Activated T-cell treated with anti-CD3 and anti-CD28 coated beads, Interleukin-2, amount 50 U/mL, for 4 hours (primary cell): ENCODE measurements around the gene RGL3. TPM values are rescaled to one million over a fixed set of nuclear protein-coding genes. Genes with fewer than 3 reads are reported as not detected.
A peak's percentile ranks its signal among the peaks of the same experiment; 100 is the strongest.
"Not testable (repeated sequence)": the region's sequence is repeated elsewhere in the genome, so short reads cannot be mapped to it uniquely, and the experiment has no call there.

Experiments
- ATAC-seq, 2 donors: fragments of 200-7000 bp; cut with Tn5 transposase; one replicate each; pipeline ENCODE4 v1.10.0; 2021
- DNase-seq: peaks from one replicate; pipeline ENCODE4 v3.0.0-alpha.2; 2020
- H3K27me3 Mint-ChIP-seq: one replicate; pipeline ENCODE4 v1.8.0; 2021; ENCODE audit warnings: low read depth, mixed read lengths
- H3K36me3 Mint-ChIP-seq: one replicate; pipeline ENCODE4 v1.8.0; 2022; ENCODE audit warnings: mixed read lengths; ENCODE audit not compliant: insufficient read depth
- H3K4me1 Mint-ChIP-seq: one replicate; pipeline ENCODE4 v1.8.0; 2021; ENCODE audit warnings: low read depth, mixed read lengths
- H3K4me3 Mint-ChIP-seq: one replicate; pipeline ENCODE4 v1.8.0; 2021; ENCODE audit warnings: mild to moderate bottlenecking, moderate library complexity, mixed read lengths
- H3K9me3 Mint-ChIP-seq: one replicate; pipeline ENCODE4 v1.8.0; 2021; ENCODE audit warnings: mixed read lengths
- total RNA-seq, 3 donors: library from RNA; stranded (reverse); gene quantifications; one replicate each; pipeline ENCODE4 v1.2.1, GENCODE V29; 2021

The RGL3 gene
- total RNA-seq, 3 donors from 2014 or later = 0.29 to 0.51 TPM; not detected in 1

GRCh38 chr19:11390359-11390758, 28.8 kb downstream of the RGL3 start:
- H3K36me3 Mint-ChIP-seq = no peaks in the 10 kb centered on the region
- H3K27me3 Mint-ChIP-seq = no peaks in the 10 kb centered on the region
- peaks cover 7% of the 10 kb centered on the region for H3K9me3 Mint-ChIP-seq
- peaks cover 5% of the 10 kb centered on the region for H3K4me1 Mint-ChIP-seq
- no peak overlapping the region for H3K4me3 Mint-ChIP-seq
- DNase-seq (no peak), ATAC-seq (no peak)

GRCh38 chr19:11387162-11388034, 31.7 kb downstream of the RGL3 start:
- Mint-ChIP-seq H3K4me1 (peaks cover 9% of the 10 kb centered on the region), H3K4me3 (no peak overlapping the region), H3K27me3 (peaks cover 12% of the 10 kb centered on the region), H3K9me3 (peaks cover 7% of the 10 kb centered on the region), H3K36me3 (no peaks in the 10 kb centered on the region)
- ATAC-seq (no peak), DNase-seq (no peak)

GRCh38 chr19:11384778-11385129, 34.4 kb downstream of the RGL3 start:
- peaks cover 30% of the 10 kb centered on the region for H3K4me1 Mint-ChIP-seq
- peaks cover 20% of the 10 kb centered on the region for H3K27me3 Mint-ChIP-seq
- H3K9me3 Mint-ChIP-seq = no peaks in the 10 kb centered on the region
- H3K36me3 Mint-ChIP-seq = no peaks in the 10 kb centered on the region
- ATAC-seq = no peak
- DNase-seq = no peak
- no peak overlapping the region for H3K4me3 Mint-ChIP-seq

GRCh38 chr19:11383706-11384048, 35.4 kb downstream of the RGL3 start:
- Mint-ChIP-seq H3K36me3 (no peaks in the 10 kb centered on the region), H3K9me3 (no peaks in the 10 kb centered on the region), H3K4me1 (peaks cover 32% of the 10 kb centered on the region), H3K27me3 (peaks cover 20% of the 10 kb centered on the region), H3K4me3 (no peak overlapping the region)
- DNase-seq = no peak
- no peak for ATAC-seq

GRCh38 chr19:11382898-11383705, 36.0 kb downstream of the RGL3 start:
- Mint-ChIP-seq H3K9me3 (no peaks in the 10 kb centered on the region), H3K4me3 (peak overlapping the region; percentile 51), H3K27me3 (peaks cover 20% of the 10 kb centered on the region), H3K4me1 (peaks cover 37% of the 10 kb centered on the region), H3K36me3 (no peaks in the 10 kb centered on the region)
- ATAC-seq = no peak
- peak; percentile 23 for DNase-seq

GRCh38 chr19:11380653-11381537, 38.2 kb downstream of the RGL3 start:
- peak overlapping the region; percentile 83 for H3K4me3 Mint-ChIP-seq
- ATAC-seq (peak; percentile 89 to 90), DNase-seq (peak; percentile 94)
- H3K36me3 Mint-ChIP-seq = peaks cover 8% of the 10 kb centered on the region
- H3K27me3 Mint-ChIP-seq = peaks cover 20% of the 10 kb centered on the region
- H3K4me1 Mint-ChIP-seq = peaks cover 48% of the 10 kb centered on the region
- H3K9me3 Mint-ChIP-seq = no peaks in the 10 kb centered on the region

- no peak for DNase-seq
- Mint-ChIP-seq H3K9me3 (no peaks in the 10 kb centered on the region), H3K4me3 (peak overlapping the region; percentile 83), H3K4me1 (peaks cover 53% of the 10 kb centered on the region), H3K36me3 (peaks cover 8% of the 10 kb centered on the region), H3K27me3 (peaks cover 20% of the 10 kb centered on the region)
- no peak for ATAC-seq
These were observed 39.2 kb downstream of the RGL3 start for GRCh38 chr19:11379857-11380350.

- ATAC-seq, H3K36me3 Mint-ChIP-seq, H3K4me3 Mint-ChIP-seq, DNase-seq, H3K9me3 Mint-ChIP-seq: not testable (repeated sequence)
- Mint-ChIP-seq H3K27me3 (peaks cover 20% of the 10 kb centered on the region), H3K4me1 (peaks cover 53% of the 10 kb centered on the region)
These were observed 39.8 kb downstream of the RGL3 start for GRCh38 chr19:11379269-11379845.

- peaks cover 18% of the 10 kb centered on the region for H3K27me3 Mint-ChIP-seq
- peaks cover 53% of the 10 kb centered on the region for H3K4me1 Mint-ChIP-seq
- H3K36me3 Mint-ChIP-seq = peaks cover 8% of the 10 kb centered on the region
- H3K4me3 Mint-ChIP-seq = no peak overlapping the region
- DNase-seq (no peak), ATAC-seq (no peak)
- H3K9me3 Mint-ChIP-seq = no peaks in the 10 kb centered on the region
These were observed 40.6 kb downstream of the RGL3 start for GRCh38 chr19:11378319-11379189.

GRCh38 chr19:11377756-11378155, 41.4 kb downstream of the RGL3 start:
- Mint-ChIP-seq H3K4me1 (peaks cover 54% of the 10 kb centered on the region), H3K36me3 (peaks cover 8% of the 10 kb centered on the region), H3K9me3 (no peaks in the 10 kb centered on the region), H3K4me3 (no peak overlapping the region), H3K27me3 (peaks cover 12% of the 10 kb centered on the region)
- no peak for ATAC-seq
- no peak for DNase-seq

GRCh38 chr19:11377237-11377636, 41.9 kb downstream of the RGL3 start:
- peaks cover 8% of the 10 kb centered on the region for H3K27me3 Mint-ChIP-seq

GRCh38 chr19:11375143-11375948, 43.8 kb downstream of the RGL3 start:
- H3K4me1 Mint-ChIP-seq = peaks cover 37% of the 10 kb centered on the region
- peaks cover 12% of the 10 kb centered on the region for H3K36me3 Mint-ChIP-seq
- DNase-seq (peak; percentile 51), ATAC-seq (peak; percentile 13 to 21)
- H3K9me3 Mint-ChIP-seq = no peaks in the 10 kb centered on the region
- H3K4me3 Mint-ChIP-seq = no peak overlapping the region
- no peaks in the 10 kb centered on the region for H3K27me3 Mint-ChIP-seq

More at GRCh38 chr19:11377237-11377636, 41.9 kb downstream of the RGL3 start:
- Mint-ChIP-seq H3K9me3 (no peaks in the 10 kb centered on the region), H3K4me3 (peak overlapping the region; percentile 67), H3K4me1 (peaks cover 52% of the 10 kb centered on the region), H3K36me3 (peaks cover 8% of the 10 kb centered on the region)
- DNase-seq = no peak
- no peak for ATAC-seq
